Activated naive CD4-positive, alpha-beta T cell treated with anti-CD3 and anti-CD28 coated beads, Interleukin-2, amount 50 U/mL, for 16 hours (primary cell): ENCODE measurements around the gene ZNF280B.
"Not testable (repeated sequence)": the region's sequence is repeated elsewhere in the genome, so short reads cannot be mapped to it uniquely, and the experiment has no call there.

Source experiments
- DNase-seq: peaks from one replicate; pipeline ENCODE4 v3.0.0-alpha.2; 2020

Gene ZNF280B

GRCh38 chr22:22534604-22535415, 26.3 kb upstream of the ZNF280B start:
- DNase-seq = no peak

- no peak for DNase-seq
These were observed 25.3 kb upstream of the ZNF280B start for GRCh38 chr22:22533863-22534262.

DNA sequence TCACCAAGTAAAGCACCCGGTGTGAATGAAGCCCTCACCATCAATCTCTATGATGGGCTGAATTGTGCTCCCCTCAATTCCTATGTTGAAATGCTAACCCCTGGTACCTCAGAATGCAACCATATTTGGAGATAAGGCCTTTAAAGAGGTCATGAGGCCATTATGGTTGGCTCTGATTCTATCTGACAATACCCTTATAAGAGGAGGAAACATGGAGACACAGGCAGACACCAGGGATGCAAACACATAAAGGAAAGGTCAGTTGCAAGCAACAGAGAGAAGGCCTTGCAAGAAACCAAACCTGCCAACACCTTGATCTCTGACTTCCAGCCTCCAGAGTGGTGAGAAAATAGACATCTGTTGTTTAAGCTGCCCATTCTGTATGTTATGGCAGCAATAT, 24.9 kb upstream of the ZNF280B start:
- DNase-seq = no peak

- DNase-seq = not testable (repeated sequence)
These were observed 24.1 kb upstream of the ZNF280B start for GRCh38 chr22:22532547-22533071.

DNA sequence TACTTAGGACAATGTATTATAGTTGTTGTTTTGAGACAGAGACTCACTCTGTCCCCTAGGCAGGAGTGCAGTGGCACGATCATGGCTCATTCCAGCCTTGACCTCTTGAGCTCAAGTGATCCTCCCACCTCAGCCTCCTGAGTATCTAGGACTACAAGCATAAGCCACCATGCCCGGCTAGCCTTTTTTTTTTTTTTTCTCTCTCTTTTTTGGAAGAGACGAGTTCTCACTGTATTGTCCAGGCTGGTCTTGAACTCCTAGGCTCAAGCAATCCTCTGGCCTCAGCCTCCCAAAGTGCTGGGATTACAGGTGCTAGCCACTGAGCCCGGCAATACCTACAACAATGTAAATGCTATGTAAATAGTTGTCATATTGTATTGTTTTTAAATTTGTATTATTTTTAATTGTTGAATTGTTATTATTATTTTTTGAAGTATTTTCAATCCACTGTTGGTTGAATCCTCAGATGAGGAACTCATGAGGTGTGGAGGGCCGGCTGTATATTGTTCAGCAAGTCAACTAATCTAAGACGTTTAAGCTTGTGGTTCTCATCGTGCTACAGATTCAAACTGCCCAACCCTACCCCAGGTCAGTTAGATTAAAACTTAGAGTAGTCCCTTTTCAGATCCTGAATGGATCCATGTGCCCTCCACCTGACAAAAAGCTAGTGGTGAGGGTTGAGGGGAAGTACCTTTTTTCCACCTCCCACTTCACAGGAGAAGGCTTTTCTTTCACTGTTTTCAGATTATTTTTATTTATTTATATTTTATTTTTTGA, 23.4 kb upstream of the ZNF280B start:
- no peak for DNase-seq

DNA sequence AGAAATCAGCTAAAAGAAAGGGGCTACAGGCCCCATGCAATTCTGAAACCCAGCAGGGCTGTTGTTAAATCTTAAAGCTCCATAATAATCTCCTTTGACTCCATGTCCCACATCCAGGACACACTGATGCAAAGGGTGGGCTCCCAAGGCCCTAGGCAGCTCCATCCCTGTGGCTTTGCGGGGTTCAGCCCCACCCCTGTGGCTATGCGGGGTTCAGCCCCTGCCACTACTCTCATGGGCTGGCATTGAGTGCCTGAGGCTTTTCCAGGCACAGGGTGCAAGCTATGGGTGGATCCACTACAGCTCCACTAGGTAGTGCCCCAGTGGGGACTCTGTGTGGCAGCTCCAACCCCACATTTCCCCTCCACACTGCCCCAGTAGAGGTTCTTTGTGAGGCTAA, 20.2 kb upstream of the ZNF280B start:
- no peak for DNase-seq

DNA sequence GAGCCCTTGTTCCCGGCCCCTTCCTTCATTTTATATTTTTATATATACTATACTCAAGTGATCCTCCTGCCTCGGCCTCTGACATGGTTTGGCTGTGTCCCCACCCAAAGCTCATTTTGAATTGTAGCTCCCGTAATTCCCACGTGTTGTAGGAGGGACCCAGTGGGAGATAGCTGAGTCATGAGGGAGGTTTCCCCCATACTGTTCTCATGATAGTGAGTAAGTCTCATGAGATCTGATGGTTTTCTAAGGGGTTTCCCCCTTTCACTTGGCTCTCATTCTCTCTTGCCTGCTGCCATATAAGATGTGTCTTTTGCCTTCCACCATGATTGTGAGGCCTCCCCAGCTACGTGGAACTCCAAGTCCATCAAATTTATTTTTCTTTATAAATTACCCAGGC, 18.8 kb upstream of the ZNF280B start:
- no peak for DNase-seq

- no peak for DNase-seq
These were observed 17.8 kb upstream of the ZNF280B start for GRCh38 chr22:22526125-22526912.

DNA sequence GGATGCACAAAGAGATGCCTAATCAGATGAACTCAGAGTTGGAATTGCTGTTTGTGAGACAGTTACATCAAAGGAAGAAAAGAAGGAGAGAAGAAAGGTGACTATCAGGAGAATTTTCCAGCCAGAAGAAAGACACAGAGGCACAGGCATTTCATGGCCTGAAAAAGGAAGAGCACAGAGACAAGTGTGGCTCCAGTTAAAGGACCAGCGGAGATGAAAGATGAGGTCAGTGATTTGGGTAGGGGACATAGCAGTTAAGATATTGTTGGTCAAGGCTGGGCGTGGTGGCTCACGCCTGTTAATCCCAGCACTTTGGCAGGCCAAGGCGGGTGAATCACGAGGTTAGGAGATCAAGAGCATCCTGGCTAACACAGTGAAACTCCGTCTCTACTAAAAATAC, 15.0 kb upstream of the ZNF280B start:
- DNase-seq = no peak

- no peak for DNase-seq
These were observed 13.1 kb upstream of the ZNF280B start for GRCh38 chr22:22521631-22522030.

DNA sequence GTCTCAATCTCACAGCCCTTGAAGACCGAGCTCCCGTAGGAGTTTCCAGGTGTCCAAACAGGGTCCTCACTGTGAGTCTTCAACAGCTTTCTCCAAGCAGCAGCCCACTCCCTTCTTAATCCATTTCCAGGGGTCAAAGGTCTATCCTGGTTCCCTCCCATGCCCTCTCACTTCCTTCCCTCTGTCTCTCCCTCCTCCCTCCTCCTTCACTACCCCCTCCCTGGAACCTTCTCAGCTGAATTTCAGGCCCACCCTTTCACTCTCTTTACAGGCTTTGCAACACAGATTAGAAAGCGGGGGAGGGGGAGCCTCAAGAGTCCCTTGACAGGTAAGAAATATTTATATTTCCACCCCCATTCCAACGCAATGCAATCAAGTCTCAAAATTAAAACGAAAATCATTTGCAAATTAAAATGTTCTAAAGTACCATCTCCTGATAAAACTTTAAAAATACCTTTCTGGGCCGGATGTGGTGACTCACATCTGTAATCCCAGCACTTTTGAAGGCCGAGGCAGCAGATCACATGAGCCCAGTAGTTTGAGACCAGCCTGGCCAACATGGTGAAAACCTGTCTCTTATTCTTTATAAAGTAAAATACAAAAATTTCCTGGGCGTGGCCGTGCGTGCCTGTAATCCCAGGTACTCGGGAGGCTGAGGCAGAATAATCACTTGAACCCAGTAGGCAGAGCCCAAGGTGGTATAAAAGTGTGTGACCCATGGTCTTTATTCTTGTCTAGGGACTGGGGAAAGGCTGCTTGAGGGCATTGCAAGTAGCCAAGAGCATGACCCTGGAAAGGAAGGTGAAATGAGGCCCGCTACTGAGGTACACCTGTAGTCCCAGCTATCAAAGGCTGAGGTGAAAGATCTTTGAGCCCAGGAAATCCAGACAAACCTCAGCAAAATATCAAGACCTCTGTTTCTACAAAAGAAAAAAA, 12.4 kb upstream of the ZNF280B start:
- DNase-seq = no peak

DNA sequence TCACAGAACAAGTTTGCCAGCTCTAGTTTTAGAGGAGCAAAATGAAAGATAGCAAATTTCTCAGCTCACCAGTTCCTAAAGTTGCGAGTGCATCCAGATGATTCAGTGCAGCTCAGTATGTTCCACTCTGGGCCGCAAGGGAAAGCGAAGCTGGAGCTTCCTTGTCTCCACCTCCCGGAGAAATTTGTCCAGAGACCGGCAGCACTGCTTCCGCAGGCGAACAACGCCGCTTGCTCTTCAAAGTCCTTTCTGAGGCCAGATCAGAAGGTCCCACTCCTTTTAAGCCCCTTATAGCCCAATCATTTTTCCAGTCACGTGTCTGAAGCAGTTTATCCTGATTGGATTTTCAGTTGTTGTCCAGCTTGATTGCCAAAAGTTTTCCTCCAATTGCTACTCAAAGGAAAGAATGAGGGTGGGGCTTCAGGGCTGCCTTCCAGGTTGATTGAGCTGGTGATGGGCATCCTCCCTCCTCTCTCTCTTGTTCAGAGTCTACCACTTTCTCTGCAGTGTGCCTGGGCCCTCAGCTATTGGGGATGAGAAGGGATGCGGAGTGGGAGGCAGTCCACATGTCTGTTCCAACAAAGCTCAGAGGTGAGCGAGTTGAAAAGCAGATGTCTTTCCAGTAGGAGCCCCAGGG, 11.6 kb upstream of the ZNF280B start, which contains the start of gene ZNF280A:
Gene ZNF280A (minus strand): TSS at position 251 of the 637 bp plus-strand sequence. CDS start 4,640 bp downstream, outside the sequence.
- DNase-seq = no peak

DNA sequence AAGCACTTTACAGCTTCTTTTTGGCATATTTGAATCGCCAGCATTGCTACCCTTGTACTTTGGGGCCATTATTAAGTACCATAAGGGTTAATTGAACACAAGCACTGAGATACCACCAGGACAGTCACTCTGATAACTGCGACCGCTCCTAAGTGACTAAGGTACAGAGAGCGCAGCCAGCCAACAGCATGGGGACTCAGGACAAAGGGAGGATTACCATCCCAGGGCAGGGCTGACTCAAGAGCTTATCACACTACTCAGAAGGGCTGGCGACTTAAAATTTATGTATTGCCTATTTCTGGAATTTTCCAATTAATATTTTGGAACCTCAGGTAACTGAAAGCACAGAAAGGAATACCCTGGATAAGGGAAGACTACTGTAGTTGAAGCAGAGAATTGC, 11.0 kb upstream of the ZNF280B start:
- no peak for DNase-seq

DNA sequence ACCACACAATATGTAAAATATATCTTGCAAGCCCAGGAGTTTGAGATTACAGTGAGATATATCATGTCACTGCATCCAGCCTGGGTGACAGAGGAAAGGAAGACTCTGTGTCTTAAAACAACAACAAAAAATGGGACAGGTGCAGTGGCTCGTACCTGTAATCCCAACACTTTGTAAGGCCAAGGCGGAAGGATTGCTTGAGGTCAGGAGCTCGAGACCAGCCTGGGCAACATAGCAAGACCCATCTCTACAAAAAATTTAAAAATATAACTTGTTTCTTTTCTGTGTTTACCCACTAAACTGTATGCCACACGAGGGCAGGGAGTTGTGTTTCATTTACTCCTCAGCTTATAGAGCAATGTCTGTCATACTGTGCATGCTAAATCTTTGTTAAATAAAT, 8.4 kb upstream of the ZNF280B start:
- no peak for DNase-seq

DNA sequence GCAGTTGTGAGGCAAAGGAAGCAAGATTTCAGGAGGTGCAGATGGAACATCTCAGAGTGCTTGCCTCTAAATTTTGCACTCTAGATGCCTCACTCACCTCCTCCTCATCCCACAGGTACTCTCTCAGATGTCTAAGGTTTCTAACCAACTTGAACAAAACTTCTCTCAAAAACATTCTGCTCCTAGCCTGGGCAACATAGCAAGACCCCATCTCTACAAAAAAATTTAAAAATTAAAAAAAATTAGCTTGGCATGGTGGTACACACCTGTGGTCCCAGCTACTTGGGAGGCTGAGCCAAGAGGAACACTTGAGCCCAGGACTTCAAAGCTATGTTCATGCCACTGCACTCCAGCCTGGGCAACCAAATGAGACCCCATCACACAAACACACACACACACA, 7.3 kb upstream of the ZNF280B start:
- no peak for DNase-seq

GRCh38 chr22:22514431-22514830, 5.9 kb upstream of the ZNF280B start:
- not testable (repeated sequence) for DNase-seq

- DNase-seq = no peak
These were observed 5.1 kb upstream of the ZNF280B start for GRCh38 chr22:22513619-22514018.

DNA sequence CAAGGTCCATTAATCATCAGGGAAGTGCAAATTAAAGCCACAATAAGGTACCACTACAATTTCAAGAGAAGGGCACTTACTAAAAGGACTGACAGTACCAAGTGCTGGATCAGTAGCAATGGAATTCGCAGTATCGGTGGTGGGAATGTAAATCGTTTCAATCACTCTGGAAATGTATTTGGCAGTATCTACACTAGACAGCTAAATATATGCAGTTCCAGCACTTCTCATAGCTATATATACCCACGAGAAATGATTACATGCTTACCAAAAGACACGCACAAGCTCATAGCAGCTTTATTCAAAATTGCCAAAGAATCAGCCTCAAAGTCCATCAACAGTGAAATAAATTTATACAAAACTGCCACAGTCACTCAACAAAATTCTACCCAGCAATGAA, 4.4 kb upstream of the ZNF280B start:
- no peak for DNase-seq

- not testable (repeated sequence) for DNase-seq
These were observed 2.3 kb upstream of the ZNF280B start for GRCh38 chr22:22510833-22511232.

DNA sequence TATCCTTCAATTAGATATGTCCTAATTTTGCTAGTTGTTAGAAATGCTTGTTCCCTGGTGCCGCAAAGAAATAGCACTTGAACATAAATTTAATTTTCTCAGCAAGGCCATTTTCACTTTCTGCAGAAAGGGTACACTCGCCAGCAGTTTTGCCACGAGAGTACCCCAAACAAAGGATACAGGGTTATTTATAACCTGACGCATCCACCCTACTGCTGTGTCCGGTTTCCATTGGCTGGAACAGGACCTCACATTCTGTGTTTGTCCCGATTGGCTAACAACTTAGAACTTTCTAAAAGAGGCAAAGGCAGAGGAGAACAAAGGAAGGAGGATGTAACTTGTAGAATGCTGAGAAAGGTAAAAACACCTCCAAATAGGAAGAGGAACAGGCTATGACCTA, 1.4 kb upstream of the ZNF280B start:
- DNase-seq = not testable (repeated sequence)

DNA sequence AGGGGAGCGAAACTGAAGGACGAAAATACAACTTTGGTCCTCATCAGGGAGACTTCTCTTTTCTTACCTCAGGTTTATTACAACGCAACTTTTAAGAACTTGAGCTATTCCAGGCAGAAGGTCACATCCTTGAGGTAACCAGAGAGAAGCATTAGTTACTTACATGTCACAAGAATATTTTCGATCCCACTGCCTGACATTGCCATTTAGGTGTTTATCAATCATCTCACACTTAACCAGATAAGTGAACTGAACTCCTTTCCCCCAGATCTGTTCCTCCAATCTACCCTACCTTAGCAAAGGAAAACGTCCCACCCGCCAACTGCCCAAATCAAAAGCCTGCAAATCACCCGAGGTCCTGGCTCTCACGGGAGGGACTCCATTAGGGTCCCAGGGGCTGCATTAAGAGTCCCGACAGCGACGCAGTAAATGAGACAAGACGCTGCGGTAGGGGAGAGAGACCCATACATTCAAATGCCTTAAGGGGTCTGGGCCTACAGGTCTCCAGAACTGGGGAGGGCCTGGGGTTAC, 734 bp downstream of the ZNF280B start:
- no peak for DNase-seq
